HK-2 (cell line): ENCODE data around the gene GLTPD2.
"Not testable (repeated sequence)": the region's sequence is repeated elsewhere in the genome, so short reads cannot be mapped to it uniquely, and the experiment has no call there.

ENCODE experiments used
- DNase-seq: peaks from one replicate; pipeline ENCODE4 v3.0.0-alpha.2; 2018; ENCODE audit not compliant: unreplicated experiment

Gene GLTPD2

DNA sequence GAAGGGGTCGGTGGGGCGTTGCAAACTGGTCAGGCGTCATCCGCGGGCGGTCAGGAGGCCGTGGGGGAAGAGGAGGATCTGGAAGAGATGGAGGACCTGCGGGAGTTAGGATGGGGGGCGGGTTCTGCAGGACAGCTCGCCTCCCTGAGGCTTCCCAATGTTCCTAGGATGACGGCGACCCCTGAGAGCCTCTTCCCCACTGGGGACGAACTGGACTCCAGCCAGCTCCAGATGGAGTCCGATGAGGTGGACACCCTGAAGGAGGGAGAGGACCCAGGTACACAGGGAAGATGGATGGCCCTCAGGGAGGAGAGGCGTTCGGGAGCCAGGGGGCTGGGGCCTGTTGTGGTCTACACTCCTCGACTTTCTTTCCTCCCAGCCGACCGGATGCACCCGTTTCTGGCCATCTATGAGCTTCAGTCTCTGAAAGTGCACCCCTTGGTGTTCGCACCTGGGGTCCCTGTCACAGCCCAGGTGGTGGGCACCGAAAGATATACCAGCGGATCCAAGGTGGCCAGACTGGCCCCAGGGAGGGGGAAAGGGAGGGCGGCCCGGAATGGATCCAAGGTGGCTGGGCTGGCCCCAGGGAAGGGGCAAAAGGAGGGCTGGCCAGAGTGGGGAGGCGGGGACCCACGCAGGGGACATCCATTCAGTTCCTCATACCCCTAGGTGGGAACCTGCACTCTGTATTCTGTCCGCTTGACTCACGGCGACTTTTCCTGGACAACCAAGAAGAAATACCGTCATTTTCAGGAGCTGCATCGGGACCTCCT is 19.0 kb downstream of the GLTPD2 start:
- DNase-seq = peak; percentile 13

DNA sequence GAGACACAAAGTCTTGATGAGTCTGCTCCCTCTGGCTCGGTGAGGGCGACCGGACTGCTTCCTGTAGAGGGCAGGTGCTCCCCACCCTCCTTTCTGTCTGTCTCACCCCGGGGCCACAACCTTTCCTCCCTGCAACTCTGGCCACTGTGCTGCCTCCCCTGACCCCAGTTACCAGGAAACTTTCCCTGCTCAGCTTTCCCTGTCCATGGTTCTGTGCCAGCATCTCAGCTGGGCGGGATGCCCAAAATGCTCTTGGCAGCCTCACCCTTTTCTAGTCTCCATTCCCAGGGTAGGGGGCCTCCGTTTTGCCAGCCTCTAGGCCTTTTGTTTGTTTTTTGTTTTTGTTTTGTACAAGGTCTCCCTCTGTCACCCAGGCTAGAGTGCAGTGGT is 19.6 kb downstream of the GLTPD2 start:
- no peak for DNase-seq

DNA sequence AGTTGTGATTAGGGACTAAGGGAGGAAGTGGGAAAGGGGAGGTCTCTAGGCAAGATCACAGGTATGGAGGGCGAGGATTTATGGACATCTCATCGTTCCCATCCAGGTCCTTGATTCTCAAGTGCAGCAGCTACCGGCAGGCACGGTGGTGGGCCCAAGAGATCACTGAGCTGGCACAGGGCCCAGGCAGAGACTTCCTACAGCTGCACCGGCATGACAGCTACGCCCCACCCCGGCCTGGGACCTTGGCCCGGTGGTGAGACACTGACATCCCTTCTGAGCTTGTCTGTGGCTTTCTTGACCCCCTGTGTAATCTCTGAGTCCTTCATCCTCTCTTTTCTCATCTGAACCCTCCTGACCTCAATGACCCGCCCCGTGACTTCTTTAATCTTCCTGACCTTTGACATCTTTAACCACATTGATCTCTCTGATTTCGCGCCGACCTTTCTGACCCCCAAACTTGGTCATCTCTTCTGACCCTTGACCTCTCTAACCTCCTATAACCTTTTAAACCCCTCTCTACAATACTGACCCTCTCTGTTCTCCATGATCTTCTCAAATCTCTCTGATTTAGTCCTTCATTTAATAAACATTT is 22.0 kb downstream of the GLTPD2 start:
- no peak for DNase-seq

DNA sequence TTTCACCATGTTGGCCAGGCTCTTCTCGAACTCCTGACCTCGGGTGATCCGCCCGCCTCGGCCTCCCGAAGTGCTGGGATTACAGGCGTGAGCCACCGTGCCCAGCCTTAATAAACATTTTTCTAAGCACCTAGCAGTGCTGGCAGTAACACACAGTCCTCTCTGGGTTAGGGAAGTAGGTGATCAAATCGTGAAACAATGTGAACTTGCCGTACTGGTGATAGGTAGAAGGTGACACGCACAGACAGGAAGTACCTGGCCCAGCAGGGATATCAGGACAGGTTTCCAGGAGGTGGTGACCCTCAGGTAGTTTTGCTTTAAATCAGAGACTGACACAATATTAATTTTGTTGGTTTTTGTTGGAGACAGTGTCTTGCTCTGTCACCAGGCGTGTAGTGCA is 22.7 kb downstream of the GLTPD2 start:
- no peak for DNase-seq

DNA sequence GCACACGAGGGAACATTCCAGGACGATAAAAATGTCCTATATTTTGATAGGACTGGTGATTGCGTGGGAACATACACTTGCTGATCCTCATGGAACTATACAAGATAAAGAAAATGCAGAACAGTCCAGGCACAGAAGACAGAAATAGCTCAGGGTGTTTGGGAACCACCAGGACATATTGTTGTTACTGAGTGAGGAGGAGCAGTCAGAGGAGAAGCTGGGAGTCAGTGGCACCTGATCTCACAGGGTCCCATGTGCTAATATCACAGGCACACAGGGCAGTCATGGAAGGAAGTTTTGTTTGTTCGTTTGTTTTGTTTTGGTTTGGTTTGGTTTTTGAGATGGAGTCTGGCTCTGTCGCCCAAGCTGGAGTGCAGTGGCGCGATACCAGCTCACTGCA is 23.9 kb downstream of the GLTPD2 start:
- no peak for DNase-seq

DNA sequence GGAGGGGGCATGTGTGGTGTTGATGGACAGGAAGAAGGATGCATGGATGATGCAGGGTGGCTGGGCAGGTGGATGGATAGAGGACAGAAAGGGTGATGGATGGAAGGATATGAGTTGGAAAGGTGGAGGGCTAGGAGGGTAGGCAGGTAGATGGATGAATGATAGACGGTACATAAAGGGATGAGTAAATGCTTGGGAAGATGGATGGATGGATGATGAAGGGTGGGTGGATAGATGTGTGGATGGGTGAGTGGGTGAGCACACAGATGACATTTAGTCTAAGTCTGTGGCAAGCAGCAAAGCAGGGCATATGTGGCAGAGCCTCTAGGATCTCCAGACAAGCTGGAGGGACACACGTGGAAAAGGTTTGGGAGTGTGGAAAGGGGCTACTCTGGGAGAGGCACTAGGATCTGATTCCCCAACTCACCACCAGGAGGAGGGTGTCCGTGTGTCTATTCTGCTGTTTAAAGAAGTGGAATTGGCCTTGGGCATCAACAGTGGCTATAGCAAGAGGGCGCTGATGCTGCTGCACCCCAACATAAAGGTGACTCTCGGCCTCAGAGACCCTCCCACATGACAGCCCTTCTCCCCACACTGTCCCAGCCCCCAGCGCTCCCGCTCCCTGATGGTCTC is 26.4 kb downstream of the GLTPD2 start:
- no peak for DNase-seq

DNA sequence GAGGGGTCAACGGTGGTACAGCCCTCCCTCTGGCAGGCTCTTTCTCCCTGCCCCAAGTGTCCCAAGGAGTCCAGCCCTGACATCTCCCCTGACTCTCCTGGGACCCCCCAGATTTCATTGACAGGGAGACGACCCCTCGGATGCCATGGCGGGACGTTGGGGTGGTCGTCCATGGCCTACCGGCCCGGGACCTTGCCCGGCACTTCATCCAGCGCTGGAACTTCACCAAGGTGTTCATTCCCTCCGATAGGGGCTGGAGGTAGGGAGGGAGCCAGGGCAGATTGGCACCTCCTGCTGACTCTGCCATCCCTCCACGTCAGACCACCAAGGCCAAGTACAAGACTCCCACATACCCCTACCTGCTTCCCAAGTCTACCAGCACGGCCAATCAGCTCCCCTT is 28.1 kb downstream of the GLTPD2 start:
- no peak for DNase-seq

DNA sequence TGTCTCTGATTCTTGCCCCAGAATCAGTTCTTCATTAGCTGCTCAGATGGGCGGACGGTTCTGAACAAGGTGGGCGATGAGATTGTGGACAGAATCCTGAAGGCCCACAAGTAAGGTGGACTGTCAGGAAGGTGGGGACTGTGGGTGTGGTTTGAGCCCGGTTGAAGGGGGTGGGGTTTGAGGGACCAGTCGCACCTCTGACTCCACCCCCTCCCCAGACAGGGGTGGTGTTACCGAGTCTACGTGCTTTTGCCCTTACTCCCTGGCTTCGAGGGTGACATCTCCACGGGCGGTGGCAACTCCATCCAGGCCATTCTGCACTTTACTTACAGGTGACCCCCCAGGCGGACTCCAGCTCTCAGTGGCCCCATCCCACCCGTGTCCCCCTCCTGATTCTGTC is 29.5 kb downstream of the GLTPD2 start:
- DNase-seq = no peak

DNA sequence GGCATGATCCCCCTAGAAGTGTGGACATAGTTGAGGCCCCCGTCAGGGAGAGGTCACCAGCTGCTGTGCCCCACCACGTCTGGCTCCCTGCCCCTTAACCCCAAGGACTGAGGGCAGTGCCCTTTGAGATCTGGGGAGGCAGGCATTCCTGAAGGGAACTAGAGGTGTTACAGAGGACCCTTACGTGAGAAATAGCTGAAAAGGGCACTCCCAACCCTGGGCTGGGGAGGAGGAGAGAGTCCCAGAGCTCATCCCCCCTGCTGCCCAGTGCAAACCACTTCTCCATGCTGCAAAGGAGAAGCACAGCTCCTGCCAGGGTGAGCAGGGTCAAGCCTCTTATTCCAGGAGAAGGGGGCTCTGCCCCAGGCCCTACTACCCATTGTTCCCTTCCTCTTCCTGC is 34.1 kb downstream of the GLTPD2 start:
- no peak for DNase-seq

DNA sequence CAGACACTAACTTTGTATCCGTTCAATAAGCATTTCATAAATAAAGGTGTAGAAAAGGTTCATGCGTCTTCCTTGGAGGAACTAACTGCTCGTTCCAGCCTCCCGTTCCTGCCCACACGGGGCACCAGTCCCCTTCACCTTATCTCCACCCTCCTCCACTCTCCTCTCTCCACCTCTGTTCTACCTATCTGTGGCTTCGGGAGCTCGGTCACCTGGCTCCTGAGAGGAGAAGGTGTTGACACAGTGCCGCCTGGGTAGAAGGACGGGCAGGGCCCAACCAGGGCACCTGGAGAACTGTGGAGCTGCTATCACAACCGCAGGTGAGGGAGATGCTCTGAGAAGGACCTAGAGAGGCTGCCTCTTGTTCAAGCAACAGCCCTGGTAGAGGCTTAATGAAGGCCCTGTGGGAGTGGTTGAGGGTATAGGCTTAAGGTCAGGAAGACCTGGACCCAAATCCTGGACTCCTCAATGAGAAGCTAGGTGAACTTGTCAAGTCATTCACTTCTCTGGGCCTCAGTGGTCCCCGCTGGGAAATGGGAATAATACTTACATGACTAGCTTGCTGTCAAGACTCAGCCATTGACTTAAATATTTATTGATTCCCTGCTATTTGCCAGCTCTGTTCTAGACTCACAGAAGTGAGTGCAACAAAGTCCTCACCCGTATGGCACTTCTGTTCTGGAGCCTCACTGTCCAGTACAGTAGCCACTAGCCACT is 34.8 kb downstream of the GLTPD2 start:
- DNase-seq = no peak

DNA sequence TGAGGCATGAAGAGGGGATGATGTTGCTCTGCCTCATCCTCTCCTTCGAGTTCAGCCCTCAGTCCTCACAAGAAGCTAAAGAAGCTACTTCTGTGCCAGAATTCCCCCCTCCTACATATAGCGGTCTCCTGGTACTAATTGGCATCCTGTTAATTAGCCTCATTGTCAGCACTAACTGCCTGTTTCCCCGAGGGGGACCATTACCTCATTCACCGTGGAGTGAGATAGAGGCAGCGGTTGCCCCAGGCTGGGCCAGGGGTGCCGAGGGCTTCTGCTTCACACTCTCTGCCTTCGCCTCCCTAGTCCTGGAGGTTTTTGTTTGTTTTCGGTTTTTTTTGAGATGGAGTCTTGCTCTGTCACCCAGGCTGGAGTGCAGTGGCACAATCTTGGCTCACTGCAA is 38.6 kb downstream of the GLTPD2 start:
- DNase-seq = no peak

DNA sequence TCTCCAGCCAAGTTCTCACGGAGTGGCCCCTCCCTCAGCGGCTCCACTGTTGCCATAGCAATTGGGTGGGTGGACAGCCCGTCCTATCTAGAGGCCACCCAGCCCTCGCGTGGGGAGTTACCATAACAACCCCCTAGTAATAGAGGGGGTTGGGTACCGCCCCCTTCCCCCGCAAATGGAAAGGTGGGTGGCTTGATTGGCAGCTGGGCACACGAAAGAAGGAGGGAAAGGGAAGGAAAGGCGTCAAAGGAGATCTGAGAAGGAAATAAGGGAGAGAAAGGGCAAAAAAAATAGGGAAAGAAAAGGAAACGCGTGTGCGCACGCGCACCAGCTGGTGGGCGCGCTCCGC is 44.0 kb downstream of the GLTPD2 start:
- DNase-seq = not testable (repeated sequence)

DNA sequence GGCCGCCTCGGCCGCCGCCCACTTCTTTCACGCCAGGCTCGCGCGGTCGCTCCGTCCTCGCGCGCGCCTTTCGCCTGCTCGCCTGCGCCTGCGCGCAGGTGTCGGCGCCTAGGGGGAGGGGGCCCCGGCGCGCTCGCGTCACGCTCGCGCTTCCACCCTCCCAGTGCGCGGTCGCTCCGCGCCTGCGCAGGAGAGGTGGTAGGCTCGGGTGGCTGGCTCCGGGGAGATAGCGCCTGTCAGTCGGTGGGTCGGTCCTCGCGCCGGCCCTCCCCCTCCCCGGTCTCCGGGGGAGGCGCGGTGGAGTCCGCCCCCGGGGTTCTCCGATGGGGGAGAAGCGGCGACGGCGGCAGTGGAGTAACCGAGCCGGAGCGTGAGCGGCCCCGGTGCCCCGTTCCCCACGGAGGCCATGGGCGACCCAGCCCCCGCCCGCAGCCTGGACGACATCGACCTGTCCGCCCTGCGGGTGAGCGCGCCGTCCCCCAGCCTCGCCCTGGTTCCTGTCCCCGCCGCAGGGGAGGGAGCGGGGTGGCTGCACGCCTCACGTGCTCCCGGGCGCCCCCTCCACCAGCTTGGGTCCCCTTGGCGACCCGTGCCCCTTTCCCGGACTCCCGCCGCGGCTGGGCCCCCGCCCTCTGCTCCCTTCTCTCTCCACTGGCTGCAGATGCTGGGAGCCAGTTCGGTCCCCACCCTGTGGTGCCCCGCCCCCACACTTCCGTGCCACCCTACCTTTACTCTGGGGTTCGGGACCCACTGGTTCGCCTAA is 44.6 kb downstream of the GLTPD2 start, which contains the start of gene MINK1:
Gene MINK1, plus strand, starts transcription at position 163 of the 763 bp plus-strand sequence. Its CDS starts 244 bp downstream, at position 407.
- peak; percentile 90 for DNase-seq

DNA sequence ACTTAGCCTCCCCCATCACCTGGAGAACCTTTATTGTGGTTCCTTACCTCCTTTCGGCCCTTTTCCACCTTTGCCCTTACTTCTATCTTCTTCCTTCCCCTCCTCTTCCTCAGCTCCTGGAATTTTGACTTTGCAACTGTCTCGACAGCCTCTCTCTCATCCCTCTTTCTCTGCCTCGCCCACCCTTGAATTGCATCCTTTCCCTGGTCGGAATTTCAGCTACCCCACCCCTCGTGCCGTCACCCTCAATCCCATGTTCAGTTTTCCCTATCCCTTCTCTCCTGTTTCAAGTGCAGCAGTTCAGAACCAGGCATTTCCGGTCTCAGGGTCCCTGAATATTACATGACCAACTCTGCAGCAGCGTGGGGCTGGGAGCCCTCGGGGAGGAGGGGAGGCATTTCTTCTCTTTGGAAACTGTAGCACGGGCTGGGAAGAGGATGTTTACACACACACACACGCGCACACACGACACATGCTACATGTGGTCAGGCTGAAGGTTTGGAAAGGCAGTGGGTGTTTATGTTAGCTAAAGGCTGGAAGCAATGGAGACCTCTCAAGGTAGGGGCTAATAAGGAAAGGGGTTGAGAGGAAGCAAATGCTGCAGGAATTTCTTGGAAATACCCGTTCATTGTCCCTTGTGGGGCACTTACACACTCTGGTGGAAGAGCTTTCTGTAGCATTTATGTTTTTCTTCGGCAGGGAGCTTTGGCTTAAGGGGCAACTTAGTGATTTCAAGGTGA is 45.3 kb downstream of the GLTPD2 start:
- peak; percentile 31 for DNase-seq

DNA sequence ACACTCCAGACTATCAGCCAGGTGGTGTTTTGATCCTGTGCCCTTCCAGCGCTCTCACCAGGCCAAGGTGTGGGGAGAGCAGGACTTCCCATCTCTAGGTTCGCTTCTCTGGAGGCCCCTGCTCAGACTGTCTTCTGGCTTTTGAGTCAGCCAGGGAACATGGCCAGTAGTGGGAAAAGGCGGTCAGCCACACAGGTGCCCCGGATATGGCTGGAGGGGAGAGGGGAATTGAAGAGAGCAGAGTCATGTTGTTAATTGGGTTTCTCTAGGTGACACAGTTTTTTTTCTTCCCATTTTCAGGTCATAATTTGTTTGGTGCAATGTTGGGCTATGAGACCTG is 45.9 kb downstream of the GLTPD2 start:
- no peak for DNase-seq

DNA sequence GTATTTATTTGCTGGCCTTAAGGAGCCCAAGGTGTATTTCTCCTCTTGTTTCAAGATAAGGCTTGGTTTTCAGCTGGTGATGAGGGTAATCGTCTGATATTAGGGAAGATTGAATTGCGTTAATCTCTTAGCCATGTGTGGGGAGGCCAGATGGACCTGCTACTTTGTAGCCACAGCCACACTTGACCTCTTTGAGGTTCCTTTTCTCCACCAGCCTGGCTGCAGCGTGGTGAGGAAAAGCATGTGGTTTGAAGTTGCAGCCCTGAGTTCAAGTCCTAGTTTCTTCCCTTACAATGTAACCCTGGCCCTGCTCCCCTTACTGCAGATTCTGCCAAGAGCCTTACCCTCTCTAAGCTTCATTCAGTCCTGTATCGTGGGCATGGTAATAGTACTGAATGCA is 47.5 kb downstream of the GLTPD2 start:
- no peak for DNase-seq

DNA sequence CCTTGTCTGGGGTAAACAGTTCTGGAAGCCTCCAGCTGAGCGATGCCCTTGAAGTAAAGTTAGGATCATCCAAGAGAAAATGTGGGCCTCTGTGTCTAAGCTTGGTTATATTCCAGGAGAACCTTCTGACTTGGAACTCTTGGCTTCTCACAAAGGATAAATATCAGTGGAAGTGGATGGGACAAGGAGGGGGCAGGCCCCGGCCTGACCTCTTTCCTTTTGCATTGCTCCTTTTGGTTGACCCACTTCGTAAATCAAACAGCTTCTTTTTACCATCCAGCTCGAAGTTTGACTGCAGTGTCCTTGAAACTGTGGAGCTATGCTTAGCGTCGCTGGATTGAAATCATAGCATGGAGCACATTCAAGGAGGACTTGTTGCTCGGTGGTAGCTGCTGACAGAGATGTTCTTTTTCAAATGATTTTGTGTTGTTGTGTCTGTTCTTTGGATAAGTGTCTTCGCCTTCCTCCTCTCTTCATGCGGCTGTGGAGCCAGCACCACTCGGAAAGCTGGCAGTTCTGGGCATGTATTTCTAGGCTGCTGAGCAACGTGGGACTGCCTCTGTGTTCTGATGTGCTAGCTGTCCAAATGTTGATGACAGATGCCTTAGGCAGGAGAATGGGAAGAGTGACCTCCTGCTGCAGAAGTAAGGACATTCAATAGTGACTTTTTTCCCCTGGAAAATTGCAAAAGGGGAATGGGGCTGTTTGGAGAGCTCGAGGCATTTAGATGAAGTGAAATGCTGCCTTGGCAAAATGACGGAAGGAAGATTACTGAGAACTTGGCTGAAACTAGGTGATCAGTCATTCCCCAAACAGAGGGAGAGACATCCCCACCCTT is 48.9 kb downstream of the GLTPD2 start:
- DNase-seq = no peak

DNA sequence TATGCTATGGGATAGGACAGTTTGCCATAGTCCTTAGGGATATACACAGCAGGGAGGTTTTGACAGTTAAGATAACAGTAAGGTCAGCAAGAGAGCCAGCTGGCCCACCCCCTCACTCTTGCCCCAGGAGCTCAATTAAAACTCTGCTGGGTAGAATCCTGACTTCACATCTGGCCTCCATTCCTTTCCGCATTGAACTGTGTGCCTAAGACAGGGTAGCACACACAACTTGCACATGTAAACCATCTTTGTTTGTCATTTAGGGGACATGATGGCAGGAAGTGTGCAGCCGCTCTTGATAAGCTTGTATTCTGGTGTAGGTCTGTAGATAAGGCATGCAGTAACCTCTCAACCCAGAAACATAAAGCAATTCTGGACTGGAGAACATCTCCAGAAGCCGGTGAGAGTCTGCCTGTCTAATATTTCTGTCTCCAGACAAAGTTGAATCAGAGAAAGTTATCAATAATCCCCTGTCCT is 49.6 kb downstream of the GLTPD2 start:
- DNase-seq = no peak

DNA sequence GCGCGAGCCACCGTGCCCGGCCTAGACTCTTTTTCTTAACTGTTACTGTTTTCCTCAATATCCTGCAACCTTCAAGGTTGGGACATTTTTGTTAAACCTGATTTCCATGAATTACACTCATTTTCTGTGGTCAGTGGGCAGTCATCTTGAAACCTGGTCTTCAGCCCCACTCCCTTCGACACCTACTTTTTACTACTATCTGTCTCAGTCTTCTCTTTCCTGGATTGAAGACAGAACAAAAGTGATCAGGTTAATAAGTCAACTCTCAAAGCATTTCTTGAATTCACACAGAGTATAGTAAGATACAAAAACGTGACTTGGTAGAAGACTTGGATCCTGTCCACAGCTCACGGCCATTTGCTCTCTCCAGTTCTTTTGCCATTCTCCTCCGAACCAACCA is 50.5 kb downstream of the GLTPD2 start:
- DNase-seq = no peak
